SH-SY5Y (cell line): ENCODE data around the gene PPP2R3B.

Experiments
- GATA2 ChIP-seq: IDR thresholded peaks from 2 replicates; pipeline ENCODE4 v1.6.1; 2011; ENCODE audit warnings: mild to moderate bottlenecking, low read depth, low read length
- GATA3 ChIP-seq: IDR thresholded peaks from 2 replicates; pipeline ENCODE4 v1.6.1; 2011; ENCODE audit warnings: low read depth, mild to moderate bottlenecking, low read length, moderate library complexity

DNA sequence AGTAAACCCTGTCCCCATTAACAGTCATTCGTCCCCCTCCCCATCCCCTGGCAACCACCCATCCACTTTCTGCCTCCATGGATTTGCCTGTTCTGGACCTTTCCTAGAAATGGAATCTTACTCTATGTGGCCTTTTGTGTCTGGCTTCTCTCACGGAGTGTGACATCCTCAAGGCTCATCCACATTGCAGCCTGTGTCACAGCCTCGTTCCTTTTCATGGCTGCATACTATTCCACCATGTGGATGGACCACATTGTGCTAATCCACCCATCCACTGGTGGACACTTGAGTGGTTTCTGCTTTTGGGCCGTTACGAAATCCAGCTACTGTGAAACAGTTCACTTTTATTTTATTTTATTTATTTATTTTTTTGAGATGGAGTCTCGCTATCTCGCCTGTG is 8.1 kb upstream of the PPP2R3B start:
- TF ChIP-seq GATA2 (no peak), GATA3 (no peak)
